Measurements from ENCODE around the gene POLR3E. TPM values are rescaled to one million over a fixed set of nuclear protein-coding genes. Genes with fewer than 3 reads are reported as not detected.

Gene POLR3E
- total RNA-seq, 1 experiment from 2014 or later = 69.8 TPM

DNA sequence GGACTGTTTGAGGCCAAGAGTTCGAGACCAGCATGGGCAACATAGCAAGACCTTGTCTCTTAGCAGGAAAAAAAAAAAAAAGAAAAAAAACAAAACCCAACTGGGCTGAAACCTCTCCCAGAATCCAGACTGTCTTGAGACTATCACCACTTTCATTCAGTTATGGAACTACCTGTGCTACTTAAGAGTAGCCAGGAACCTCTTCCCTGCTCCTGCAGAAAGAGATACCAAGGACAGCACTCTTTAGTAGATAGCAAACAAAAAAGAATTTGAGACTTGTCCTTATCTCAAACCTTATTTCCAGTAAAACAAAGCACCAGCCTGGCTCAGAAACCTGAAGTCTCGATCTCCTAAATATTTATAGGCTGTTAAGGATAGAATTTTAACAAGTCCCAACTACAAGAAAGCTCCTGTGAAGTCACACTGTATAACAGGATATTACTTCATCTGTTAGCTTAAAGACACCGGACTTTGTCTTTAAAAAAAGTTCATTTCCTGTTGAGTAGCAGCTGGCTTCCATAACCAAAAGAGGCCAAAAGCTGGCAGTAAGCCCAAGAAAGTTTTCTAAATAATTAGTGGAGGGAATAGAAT, 72.1 kb downstream of the POLR3E start:
- H3K4me3 ChIP-seq (ENCODE audit: low read depth, low read length, poor library complexity, severe bottlenecking) = no peak overlapping the region
- TF ChIP-seq CTCF (conservative IDR thresholded peaks at IDR 0.05; ENCODE audit: low read depth, low read length) (no peak), EZH2 (IDR thresholded peaks at IDR 0.05; ENCODE audit: borderline replicate concordance, low read depth, low read length, poor library complexity, severe bottlenecking) (no peak)
- intact Hi-C loops (cut with micrococcal nuclease; ENCODE audit: unreplicated experiment) = no loop called here
- no peaks in the 10 kb centered on the region for H3K27me3 ChIP-seq (replicated peaks; ENCODE audit: insufficient read depth, low read depth, low read length, poor library complexity)
- H3K27ac ChIP-seq (ENCODE audit: low read depth, low read length, poor library complexity, severe bottlenecking) = peak overlapping the region; percentile 85
- peak; percentile 91 for DNase-seq (ENCODE audit: low spot score)
- H3K36me3 ChIP-seq (ENCODE audit: insufficient read depth, low read length, poor library complexity, severe bottlenecking) = peaks cover 12% of the 10 kb centered on the region
- no TSS peak for BruUV-seq (replicated peaks)
- POLR2A ChIA-PET (ENCODE audit: low non-redundant PET) = no interaction called here
- CTCF ChIA-PET = interaction anchor here (0.6 to 1.5 kb wide), 2 partner anchors 9 to 49 kb away, joined by 3 to 7 read pairs; no protein-coding TSS in a partner anchor
- H3K9me3 ChIP-seq (ENCODE audit: low read depth, low read length, poor library complexity, severe bottlenecking) = no peaks in the 10 kb centered on the region
- H3K4me1 ChIP-seq (ENCODE audit: insufficient read depth, low read length, poor library complexity, severe bottlenecking) = peaks cover 36% of the 10 kb centered on the region

GRCh38 chr16:22370038-22370820, 73.0 kb downstream of the POLR3E start:
- TF ChIP-seq CTCF (conservative IDR thresholded peaks at IDR 0.05; ENCODE audit: low read depth, low read length) (no peak), EZH2 (IDR thresholded peaks at IDR 0.05; ENCODE audit: borderline replicate concordance, low read depth, low read length, poor library complexity, severe bottlenecking) (no peak)
- H3K27me3 ChIP-seq (replicated peaks; ENCODE audit: insufficient read depth, low read depth, low read length, poor library complexity) = no peaks in the 10 kb centered on the region
- peak overlapping the region; percentile 85 for H3K27ac ChIP-seq (ENCODE audit: low read depth, low read length, poor library complexity, severe bottlenecking)
- H3K4me1 ChIP-seq (ENCODE audit: insufficient read depth, low read length, poor library complexity, severe bottlenecking) = peaks cover 36% of the 10 kb centered on the region
- POLR2A ChIA-PET (ENCODE audit: low non-redundant PET) = no interaction called here
- peaks cover 4% of the 10 kb centered on the region for H3K36me3 ChIP-seq (ENCODE audit: insufficient read depth, low read length, poor library complexity, severe bottlenecking)
- no peaks in the 10 kb centered on the region for H3K9me3 ChIP-seq (ENCODE audit: low read depth, low read length, poor library complexity, severe bottlenecking)
- CTCF ChIA-PET = interaction anchor here (1.5 kb wide), 1 partner anchor 50 kb away, joined by 3 read pairs; no protein-coding TSS in a partner anchor
- no peak overlapping the region for H3K4me3 ChIP-seq (ENCODE audit: low read depth, low read length, poor library complexity, severe bottlenecking)
- intact Hi-C loops (cut with micrococcal nuclease; ENCODE audit: unreplicated experiment) = no loop called here
- no TSS peak for BruUV-seq (replicated peaks)
- DNase-seq (ENCODE audit: low spot score) = peak; percentile 32

- ChIA-PET CTCF (interaction anchor here (0.5 kb wide), 1 partner anchor 16 kb away, joined by 5 read pairs; no protein-coding TSS in a partner anchor), POLR2A (ENCODE audit: low non-redundant PET) (no interaction called here)
- BruUV-seq (replicated peaks) = TSS peak; percentile 28
- no peak for TF ChIP-seq EZH2 (IDR thresholded peaks at IDR 0.05; ENCODE audit: borderline replicate concordance, low read depth, low read length, poor library complexity, severe bottlenecking)
- TF ChIP-seq CTCF (conservative IDR thresholded peaks at IDR 0.05; ENCODE audit: low read depth, low read length) = no peak
- Histone ChIP-seq H3K9me3 (ENCODE audit: low read depth, low read length, poor library complexity, severe bottlenecking) (no peaks in the 10 kb centered on the region), H3K27ac (ENCODE audit: low read depth, low read length, poor library complexity, severe bottlenecking) (peak overlapping the region; percentile 86), H3K36me3 (ENCODE audit: insufficient read depth, low read length, poor library complexity, severe bottlenecking) (no peaks in the 10 kb centered on the region), H3K4me3 (ENCODE audit: low read depth, low read length, poor library complexity, severe bottlenecking) (peak overlapping the region; percentile 89), H3K27me3 (replicated peaks; ENCODE audit: insufficient read depth, low read depth, low read length, poor library complexity) (no peaks in the 10 kb centered on the region), H3K4me1 (ENCODE audit: insufficient read depth, low read length, poor library complexity, severe bottlenecking) (peaks cover 36% of the 10 kb centered on the region)
- DNase-seq (ENCODE audit: low spot score) = peak; percentile 30
- intact Hi-C loops (cut with micrococcal nuclease; ENCODE audit: unreplicated experiment) = no loop called here
Measured at GRCh38 chr16:22372882-22373661, 75.9 kb downstream of the POLR3E start.

Data from A673 (cell line).